ENCODE measurements around the gene MPPED2.

The MPPED2 gene

GRCh38 chr11:30458541-30458940 lies 127.6 kb downstream of the MPPED2 start:
- Histone ChIP-seq H3K4me3 (replicated peaks; ENCODE audit: insufficient read depth, low read length) (no peak overlapping the region), H3K27ac (replicated peaks) (no peak overlapping the region), H3K27me3 (ENCODE audit: insufficient read depth, poor library complexity, severe bottlenecking) (no peaks in the 10 kb centered on the region)
- no peak for DNase-seq (ENCODE audit: low read depth in 1 of 2, low spot score in 1 of 2)
- no peak for TF ChIP-seq POLR2AphosphoS5 (IDR thresholded peaks at IDR 0.05; ENCODE audit: low read depth)
- TF ChIP-seq REST (IDR thresholded peaks at IDR 0.05; ENCODE audit: insufficient replicate concordance, low read depth): no peak
- TF ChIP-seq CTCF (IDR thresholded peaks at IDR 0.05; ENCODE audit: insufficient read depth, low read length): no peak
- no peak for TF ChIP-seq SPI1 (IDR thresholded peaks at IDR 0.05; ENCODE audit: borderline replicate concordance, low read depth)
- TF ChIP-seq GABPA (IDR thresholded peaks at IDR 0.05; ENCODE audit: low read depth): no peak

- no peak for DNase-seq (ENCODE audit: low read depth in 1 of 2, low spot score in 1 of 2)
- no peak for TF ChIP-seq REST (IDR thresholded peaks at IDR 0.05; ENCODE audit: insufficient replicate concordance, low read depth)
- no peak for TF ChIP-seq SPI1 (IDR thresholded peaks at IDR 0.05; ENCODE audit: borderline replicate concordance, low read depth)
- H3K27me3 ChIP-seq (ENCODE audit: insufficient read depth, poor library complexity, severe bottlenecking): no peaks in the 10 kb centered on the region
Measured at GRCh38 chr11:30457087-30457486, 129.1 kb downstream of the MPPED2 start.

GRCh38 chr11:30455025-30455424 lies 131.1 kb downstream of the MPPED2 start:
- Histone ChIP-seq H3K4me3 (replicated peaks; ENCODE audit: insufficient read depth, low read length) (no peak overlapping the region), H3K27me3 (ENCODE audit: insufficient read depth, poor library complexity, severe bottlenecking) (no peaks in the 10 kb centered on the region), H3K27ac (replicated peaks) (no peak overlapping the region)
- TF ChIP-seq GABPA (IDR thresholded peaks at IDR 0.05; ENCODE audit: low read depth): no peak
- TF ChIP-seq CTCF (IDR thresholded peaks at IDR 0.05; ENCODE audit: insufficient read depth, low read length): no peak
- no peak for TF ChIP-seq REST (IDR thresholded peaks at IDR 0.05; ENCODE audit: insufficient replicate concordance, low read depth)
- TF ChIP-seq POLR2AphosphoS5 (IDR thresholded peaks at IDR 0.05; ENCODE audit: low read depth): no peak
- no peak for TF ChIP-seq SPI1 (IDR thresholded peaks at IDR 0.05; ENCODE audit: borderline replicate concordance, low read depth)
- no peak for DNase-seq (ENCODE audit: low read depth in 1 of 2, low spot score in 1 of 2)

More at GRCh38 chr11:30457087-30457486, 129.1 kb downstream of the MPPED2 start:
- Histone ChIP-seq H3K4me3 (replicated peaks; ENCODE audit: insufficient read depth, low read length) (no peak overlapping the region), H3K27ac (replicated peaks) (no peak overlapping the region)

- no peaks in the 10 kb centered on the region for H3K27me3 ChIP-seq (ENCODE audit: insufficient read depth, poor library complexity, severe bottlenecking)
- TF ChIP-seq POLR2AphosphoS5 (IDR thresholded peaks at IDR 0.05; ENCODE audit: low read depth): no peak
- TF ChIP-seq CTCF (IDR thresholded peaks at IDR 0.05; ENCODE audit: insufficient read depth, low read length): no peak
- no peak for TF ChIP-seq REST (IDR thresholded peaks at IDR 0.05; ENCODE audit: insufficient replicate concordance, low read depth)
- no peak for TF ChIP-seq GABPA (IDR thresholded peaks at IDR 0.05; ENCODE audit: low read depth)
- H3K27ac ChIP-seq (replicated peaks): no peak overlapping the region
- DNase-seq (ENCODE audit: low read depth in 1 of 2, low spot score in 1 of 2): no peak
- no peak overlapping the region for H3K4me3 ChIP-seq (replicated peaks; ENCODE audit: insufficient read depth, low read length)
Measured at GRCh38 chr11:30454541-30454940, 131.6 kb downstream of the MPPED2 start.

Data from HL-60 (cell line).